ENCODE measurements around the gene XIRP2.

Gene XIRP2

GRCh38 chr2:167292430-167293171 is 404.3 kb downstream of the XIRP2 start, which contains the start of gene B3GALT1:
Gene B3GALT1, plus strand, starts transcription at chr2:167293001.
- DNase-seq (ENCODE audit: low spot score), result peak; percentile 96

GRCh38 chr2:167293172-167293781 is 405.0 kb downstream of the XIRP2 start:
- DNase-seq (ENCODE audit: low spot score), result peak; percentile 50

- DNase-seq (ENCODE audit: low spot score), result peak; percentile 51
Measured at GRCh38 chr2:167293943-167294775, 405.9 kb downstream of the XIRP2 start.

DNA sequence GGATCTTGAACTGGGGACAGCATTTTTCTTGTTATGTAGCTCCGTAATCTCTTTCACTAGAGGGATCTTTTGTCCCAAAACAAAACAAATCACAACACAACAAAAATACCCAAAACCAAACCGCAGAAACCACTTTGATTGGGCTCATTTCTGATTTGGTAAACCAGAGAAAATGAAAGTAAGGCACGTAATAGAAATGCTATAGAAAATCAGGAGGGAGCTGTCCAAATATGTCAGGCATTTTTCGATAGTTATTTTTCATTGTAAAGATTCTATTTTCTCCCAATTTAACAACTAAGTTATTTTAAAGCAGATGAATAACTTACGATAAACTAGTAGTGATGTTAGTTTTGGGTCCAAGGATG is 406.5 kb downstream of the XIRP2 start:
- no peak for DNase-seq (ENCODE audit: low spot score)

- DNase-seq (ENCODE audit: low spot score), result no peak
Measured at GRCh38 chr2:167297292-167297691, 409.0 kb downstream of the XIRP2 start.

DNA sequence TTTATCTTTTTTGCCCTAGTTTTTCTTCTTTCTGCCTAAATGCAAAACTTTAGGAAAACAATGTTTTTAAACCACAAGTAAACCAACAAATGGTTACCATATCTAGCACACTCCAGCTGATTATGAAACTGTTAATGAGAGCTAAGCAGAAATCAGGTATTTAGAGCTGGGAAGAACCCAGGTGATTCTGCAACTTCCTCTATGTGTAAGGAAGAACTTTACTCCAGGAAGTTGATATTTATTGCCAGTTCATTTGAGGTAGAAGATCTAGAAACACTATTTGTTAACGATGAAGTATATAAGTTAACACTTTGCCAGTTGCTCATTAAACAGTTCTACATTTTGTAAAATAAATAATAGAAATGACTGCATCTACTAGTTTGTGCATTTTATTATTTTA is 409.7 kb downstream of the XIRP2 start:
- DNase-seq (ENCODE audit: low spot score), result no peak
